Stimulated activated CD4-positive, alpha-beta T cell treated with anti-CD3 and anti-CD28 coated beads, TNF-alpha, amount 100 ng/mL, for 1 hour (primary cell): ENCODE measurements around the gene OLFML3.

ENCODE experiments used
- DNase-seq, 3 donors: peaks; one replicate each; pipeline ENCODE4 v3.0.0-alpha.2; 2020; ENCODE audit warnings: low read depth in 3 of 3, low spot score in 1 of 3

Gene OLFML3

DNA sequence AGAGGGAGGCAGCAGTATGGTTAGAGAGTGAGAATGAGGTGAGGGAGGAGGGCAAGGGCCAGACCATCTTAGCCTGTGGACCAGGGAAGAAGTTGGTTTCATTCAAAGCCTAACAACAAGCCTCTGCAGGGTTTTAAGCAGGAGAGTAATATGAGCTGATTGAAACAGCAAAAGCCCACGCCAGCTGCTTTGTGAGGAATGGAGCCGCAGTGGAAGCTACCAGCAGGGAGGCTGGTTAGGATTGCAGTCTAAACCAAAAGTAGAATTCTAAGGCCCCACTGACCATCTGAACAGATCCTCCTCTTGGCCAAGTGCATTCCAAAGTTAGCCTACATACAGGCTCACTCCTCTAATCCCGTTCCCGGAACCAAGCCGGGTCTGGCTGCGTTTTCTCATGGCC, 44.8 kb downstream of the OLFML3 start:
- DNase-seq: no peak

DNA sequence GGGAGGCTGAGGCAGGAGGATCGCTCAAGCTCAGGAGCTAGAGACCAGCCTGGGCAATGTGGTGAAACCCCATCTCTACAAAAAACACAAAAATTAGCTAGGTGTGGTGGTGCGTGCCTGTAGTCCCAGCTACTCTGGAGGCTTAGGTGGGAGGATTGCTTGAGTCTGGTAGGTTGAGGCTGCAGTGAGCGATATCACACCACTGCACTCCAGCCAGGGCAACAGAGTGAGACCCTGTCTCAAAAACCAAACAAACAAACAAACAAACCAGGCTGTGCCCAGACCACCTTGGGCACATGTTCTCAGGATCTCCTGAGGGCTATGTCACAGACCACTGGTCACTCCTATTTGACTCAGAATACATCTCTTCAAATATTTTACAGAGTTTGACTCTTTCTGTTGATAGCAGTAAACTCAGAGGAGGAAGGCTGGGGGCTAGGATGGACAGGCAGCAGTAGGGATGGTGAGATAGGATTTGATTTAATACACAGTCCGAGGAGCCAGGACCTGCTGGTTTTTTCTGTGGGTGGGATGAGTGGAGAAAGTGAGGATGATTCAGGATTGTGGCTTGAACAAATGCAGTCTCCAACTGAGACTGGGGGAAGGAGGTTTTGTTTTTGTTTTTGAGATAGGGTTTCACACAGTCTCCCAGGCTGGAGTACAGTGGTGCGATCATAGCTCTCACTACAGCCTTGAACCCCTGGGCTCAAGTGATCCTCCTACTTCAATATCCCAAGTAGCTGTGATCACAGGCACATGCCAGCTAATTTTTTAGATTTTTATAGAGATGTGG, 46.5 kb downstream of the OLFML3 start:
- no peak for DNase-seq

GRCh38 chr1:114026797-114027196, 47.5 kb downstream of the OLFML3 start:
- no peak for DNase-seq
